Fibroblast of villous mesenchyme (primary cell): ENCODE data around the gene IVL. TPM values are rescaled to one million over a fixed set of nuclear protein-coding genes. Genes with fewer than 3 reads are reported as not detected.

Experiments
- DNase-seq: peaks from one replicate; pipeline ENCODE4 v3.0.0-alpha.2; 2010; ENCODE audit warnings: low read depth
- H3K4me3 ChIP-seq: 2 replicates; pipeline ENCODE4 v1.5.1; 2011; ENCODE audit warnings: low read depth, mild to moderate bottlenecking, low read length
- CTCF ChIP-seq: IDR thresholded peaks from 2 replicates; pipeline ENCODE4 v1.5.1; 2012; ENCODE audit warnings: low read depth, mild to moderate bottlenecking, low read length; ENCODE audit not compliant: insufficient read depth
- total RNA-seq: library from RNA; depleted of rRNA; stranded (reverse); fragments of >200 nt; gene quantifications from 2 replicates; pipeline ENCODE4 v1.2.3, GENCODE V29; 2012

The IVL gene
- total RNA-seq, 1 donor, result not detected

- DNase-seq, result no peak
- H3K4me3 ChIP-seq, result no peak overlapping the region
- no peak for TF ChIP-seq CTCF
Measured at GRCh38 chr1:152906023-152906565, 2.3 kb upstream of the IVL start.

GRCh38 chr1:152909206-152909605, 860 bp downstream of the IVL start:
- TF ChIP-seq CTCF, result no peak
- DNase-seq, result no peak
- H3K4me3 ChIP-seq, result no peak overlapping the region

- no peak overlapping the region for H3K4me3 ChIP-seq
- no peak for TF ChIP-seq CTCF
- no peak for DNase-seq
Measured at GRCh38 chr1:152912471-152912870, 4.1 kb downstream of the IVL start.

- H3K4me3 ChIP-seq, result no peak overlapping the region
- no peak for DNase-seq
- no peak for TF ChIP-seq CTCF
Measured at GRCh38 chr1:152912900-152913299, 4.6 kb downstream of the IVL start.

- TF ChIP-seq CTCF, result no peak
- no peak for DNase-seq
- H3K4me3 ChIP-seq, result no peak overlapping the region
Measured at GRCh38 chr1:152917794-152918193, 9.4 kb downstream of the IVL start.

- no peak for TF ChIP-seq CTCF
- DNase-seq, result no peak
- no peak overlapping the region for H3K4me3 ChIP-seq
Measured at GRCh38 chr1:152919071-152919470, 10.7 kb downstream of the IVL start.

- no peak for DNase-seq
- H3K4me3 ChIP-seq, result no peak overlapping the region
- TF ChIP-seq CTCF, result no peak
Measured at GRCh38 chr1:152924191-152924590, 15.8 kb downstream of the IVL start.
